DND-41 (cell line): Measurements from ENCODE around the gene ATOX1.

Source experiments
- ATAC-seq: fragments of 200-7000 bp; cut with Tn5 transposase; 3 replicates; pipeline ENCODE4 v1.9.1; 2021; ENCODE audit warnings: low read depth; ENCODE audit not compliant: insufficient read depth
- DNase-seq: peaks from one replicate; pipeline ENCODE4 v3.0.0-alpha.2; 2020
- H2AFZ ChIP-seq: 2 replicates; pipeline ENCODE4 v1.6.0; 2012; ENCODE audit warnings: low read depth, low read length
- H3K27ac ChIP-seq: 2 replicates; pipeline ENCODE4 v1.5.1; 2012; ENCODE audit warnings: low read length, inconsistent platforms
- H3K27me3 ChIP-seq: fragments of 200-600 bp; sonication (generic); 2 replicates; pipeline ENCODE4 v1.6.0; 2012; ENCODE audit warnings: low read length, mild to moderate bottlenecking, inconsistent platforms; ENCODE audit not compliant: insufficient read depth, poor library complexity
- H3K36me3 ChIP-seq: 2 replicates; pipeline ENCODE4 v1.5.1; 2012; ENCODE audit warnings: low read length, inconsistent platforms; ENCODE audit not compliant: insufficient read depth
- H3K4me1 ChIP-seq: 2 replicates; pipeline ENCODE4 v1.5.1; 2012; ENCODE audit warnings: mild to moderate bottlenecking, low read length; ENCODE audit not compliant: insufficient read depth
- H3K4me2 ChIP-seq: 2 replicates; pipeline ENCODE4 v1.6.0; 2012; ENCODE audit warnings: mild to moderate bottlenecking, moderate library complexity, low read length, inconsistent platforms; ENCODE audit not compliant: insufficient read depth
- H3K4me3 ChIP-seq, 2 experiments: fragments of 200-600 bp in 1 of 2; shearing (Covaris generic) in 1 of 2; 2 replicates each; pipeline ENCODE4 v1.5.1; 2012 to 2016; ENCODE audit warnings: inconsistent platforms in 2 of 2, low read length in 2 of 2, mild to moderate bottlenecking in 2 of 2, low read depth in 1 of 2, moderate library complexity in 1 of 2
- H3K79me2 ChIP-seq: 2 replicates; pipeline ENCODE4 v1.6.0; 2012; ENCODE audit warnings: low read length, inconsistent platforms; ENCODE audit not compliant: insufficient read depth
- H3K9ac ChIP-seq: 2 replicates; pipeline ENCODE4 v1.6.0; 2012; ENCODE audit warnings: low read depth, mild to moderate bottlenecking, inconsistent platforms, low read length, moderate library complexity
- H3K9me3 ChIP-seq: 2 replicates; pipeline ENCODE4 v1.5.1; 2012; ENCODE audit warnings: low read length, moderate library complexity, mild to moderate bottlenecking, inconsistent platforms; ENCODE audit not compliant: insufficient read depth, severe bottlenecking
- H4K20me1 ChIP-seq: 2 replicates; pipeline ENCODE4 v1.6.0; 2012; ENCODE audit warnings: low read length; ENCODE audit not compliant: insufficient read depth
- EZH2 ChIP-seq: IDR thresholded peaks from 3 replicates; pipeline ENCODE4 v1.6.1; 2012; ENCODE audit warnings: borderline replicate concordance, low read depth, mild to moderate bottlenecking, moderate library complexity, low read length, inconsistent platforms; ENCODE audit not compliant: severe bottlenecking
- TF ChIP-seq, protein P1 (sequence below): IDR thresholded peaks from 2 replicates; pipeline ENCODE4 v1.5.1; 2012; ENCODE audit warnings: borderline replicate concordance, low read length, moderate library complexity, mild to moderate bottlenecking; ENCODE audit not compliant: poor library complexity, severe bottlenecking; ENCODE audit errors: extremely low read depth

The ATOX1 gene

GRCh38 chr5:151755383-151755782, 3.0 kb downstream of the ATOX1 start:
- TF ChIP-seq EZH2, result no peak
- TF ChIP-seq, protein P1, sequence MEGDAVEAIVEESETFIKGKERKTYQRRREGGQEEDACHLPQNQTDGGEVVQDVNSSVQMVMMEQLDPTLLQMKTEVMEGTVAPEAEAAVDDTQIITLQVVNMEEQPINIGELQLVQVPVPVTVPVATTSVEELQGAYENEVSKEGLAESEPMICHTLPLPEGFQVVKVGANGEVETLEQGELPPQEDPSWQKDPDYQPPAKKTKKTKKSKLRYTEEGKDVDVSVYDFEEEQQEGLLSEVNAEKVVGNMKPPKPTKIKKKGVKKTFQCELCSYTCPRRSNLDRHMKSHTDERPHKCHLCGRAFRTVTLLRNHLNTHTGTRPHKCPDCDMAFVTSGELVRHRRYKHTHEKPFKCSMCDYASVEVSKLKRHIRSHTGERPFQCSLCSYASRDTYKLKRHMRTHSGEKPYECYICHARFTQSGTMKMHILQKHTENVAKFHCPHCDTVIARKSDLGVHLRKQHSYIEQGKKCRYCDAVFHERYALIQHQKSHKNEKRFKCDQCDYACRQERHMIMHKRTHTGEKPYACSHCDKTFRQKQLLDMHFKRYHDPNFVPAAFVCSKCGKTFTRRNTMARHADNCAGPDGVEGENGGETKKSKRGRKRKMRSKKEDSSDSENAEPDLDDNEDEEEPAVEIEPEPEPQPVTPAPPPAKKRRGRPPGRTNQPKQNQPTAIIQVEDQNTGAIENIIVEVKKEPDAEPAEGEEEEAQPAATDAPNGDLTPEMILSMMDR, result no peak
- no peak overlapping the region for H2AFZ ChIP-seq
- peaks cover 32% of the 10 kb centered on the region for H3K4me1 ChIP-seq
- DNase-seq (no peak), ATAC-seq (no peak)
- H3K9me3 ChIP-seq, result no peaks in the 10 kb centered on the region
- H3K27me3 ChIP-seq, result no peaks in the 10 kb centered on the region
- peaks cover 8% of the 10 kb centered on the region for H3K36me3 ChIP-seq
- H3K27ac ChIP-seq, result no peak overlapping the region
- H4K20me1 ChIP-seq, result peaks cover 5% of the 10 kb centered on the region; the same call in 1 of the 2 replicates
- H3K9ac ChIP-seq, result no peak overlapping the region
- H3K4me3 ChIP-seq, result no peak overlapping the region
- H3K4me2 ChIP-seq, result no peak overlapping the region
- peaks cover 55% of the 10 kb centered on the region for H3K79me2 ChIP-seq

GRCh38 chr5:151751593-151751992, 6.8 kb downstream of the ATOX1 start:
- Histone ChIP-seq H3K4me2 (no peak overlapping the region), H3K27me3 (no peaks in the 10 kb centered on the region), H3K4me3 (no peak overlapping the region), H3K36me3 (peaks cover 14% of the 10 kb centered on the region), H2AFZ (no peak overlapping the region), H3K9ac (no peak overlapping the region), H3K9me3 (no peaks in the 10 kb centered on the region), H3K79me2 (peaks cover 43% of the 10 kb centered on the region), H3K27ac (no peak overlapping the region), H4K20me1 (no peaks in the 10 kb centered on the region), H3K4me1 (peaks cover 6% of the 10 kb centered on the region)
- ATAC-seq, result no peak
- TF ChIP-seq, protein P1, result no peak
- no peak for TF ChIP-seq EZH2
- DNase-seq, result no peak

DNA sequence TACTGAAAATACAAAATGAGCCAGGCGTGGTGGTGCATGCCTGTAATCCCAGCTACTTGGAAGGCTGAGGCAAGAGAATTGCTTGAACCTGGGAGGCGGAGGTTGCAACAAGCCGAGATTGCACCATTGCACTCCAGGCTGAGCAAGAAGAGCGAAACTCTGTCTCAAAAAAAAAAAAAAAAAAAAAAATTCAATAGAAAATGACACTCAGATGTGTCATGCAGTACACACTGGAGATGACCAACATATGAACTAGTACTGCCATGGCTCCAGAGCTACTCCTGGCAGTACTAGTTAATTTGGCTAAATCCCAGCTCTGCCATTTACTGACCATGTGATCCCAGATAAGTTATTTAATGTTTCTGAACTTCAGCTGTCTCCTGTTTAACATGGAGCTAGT, 7.3 kb downstream of the ATOX1 start:
- Histone ChIP-seq H3K27ac (no peak overlapping the region), H3K79me2 (peaks cover 39% of the 10 kb centered on the region), H4K20me1 (no peaks in the 10 kb centered on the region), H3K36me3 (peaks cover 17% of the 10 kb centered on the region), H3K9ac (no peak overlapping the region), H3K4me3 (no peak overlapping the region), H3K4me1 (peaks cover 1% of the 10 kb centered on the region; the same call in 1 of the 2 replicates), H2AFZ (no peak overlapping the region), H3K27me3 (no peaks in the 10 kb centered on the region), H3K9me3 (no peaks in the 10 kb centered on the region), H3K4me2 (no peak overlapping the region)
- DNase-seq (no peak), ATAC-seq (no peak)
- no peak for TF ChIP-seq EZH2
- TF ChIP-seq, protein P1, result no peak

DNA sequence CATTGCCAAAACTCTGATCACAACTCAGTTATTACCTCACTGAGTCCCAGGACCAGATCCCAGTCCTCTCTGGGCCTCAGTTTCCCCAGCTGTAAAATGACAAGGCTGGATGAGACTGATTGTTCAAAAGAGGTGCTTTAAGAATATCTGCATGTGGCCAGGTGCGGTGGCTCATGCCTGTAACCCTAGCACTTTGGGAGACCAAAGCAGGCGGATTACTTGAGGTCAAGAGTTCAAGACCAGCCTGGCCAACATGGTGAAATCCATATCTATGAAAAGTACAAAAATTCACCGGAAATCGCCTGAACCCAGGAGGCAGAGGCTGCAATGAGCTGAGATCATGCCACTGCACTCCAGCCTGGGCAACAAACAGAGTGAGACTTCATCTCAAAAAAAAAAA, 8.3 kb downstream of the ATOX1 start:
- Histone ChIP-seq H3K27ac (no peak overlapping the region), H3K4me1 (no peaks in the 10 kb centered on the region), H3K4me2 (no peak overlapping the region), H3K36me3 (peaks cover 26% of the 10 kb centered on the region), H3K9me3 (no peaks in the 10 kb centered on the region), H3K79me2 (peaks cover 32% of the 10 kb centered on the region), H3K9ac (no peak overlapping the region), H4K20me1 (no peaks in the 10 kb centered on the region), H2AFZ (no peak overlapping the region), H3K4me3 (no peak overlapping the region), H3K27me3 (no peaks in the 10 kb centered on the region)
- ATAC-seq (no peak), DNase-seq (no peak)
- TF ChIP-seq, protein P1, result no peak
- TF ChIP-seq EZH2, result no peak
